Fibroblast of lung (primary cell): Measurements from ENCODE around the gene ZNF654. TPM values are rescaled to one million over a fixed set of nuclear protein-coding genes. Genes with fewer than 3 reads are reported as not detected.

Experiments used
- DNase-seq, 2 donors: peaks; one replicate each; pipeline versions ENCODE4 v3.0.0 to v3.0.0-alpha.2; 2010; ENCODE audit warnings: low read depth in 2 of 2
- H2AFZ ChIP-seq: 2 replicates; pipeline ENCODE4 v1.5.1; 2012; ENCODE audit warnings: low read length, control low read depth, inconsistent platforms
- H3K27ac ChIP-seq: 2 replicates; pipeline ENCODE4 v1.5.1; 2011; ENCODE audit warnings: low read length, control low read depth; ENCODE audit not compliant: insufficient read depth
- H3K27me3 ChIP-seq: 2 replicates; pipeline ENCODE4 v1.5.1; 2011; ENCODE audit warnings: mild to moderate bottlenecking, low read length; ENCODE audit not compliant: control insufficient read depth, insufficient read depth
- H3K36me3 ChIP-seq: 2 replicates; pipeline ENCODE4 v1.5.1; 2011; ENCODE audit warnings: low read length; ENCODE audit not compliant: control insufficient read depth, insufficient read depth
- H3K4me1 ChIP-seq: 2 replicates; pipeline ENCODE4 v1.5.1; 2011; ENCODE audit warnings: low read length; ENCODE audit not compliant: control insufficient read depth, insufficient read depth; ENCODE audit errors: extremely low read depth
- H3K4me2 ChIP-seq: 2 replicates; pipeline ENCODE4 v1.5.1; 2011; ENCODE audit warnings: low read length, control low read depth; ENCODE audit not compliant: insufficient read depth; ENCODE audit errors: extremely low read depth
- H3K4me3 ChIP-seq, 4 experiments: fragments of 200-600 bp in 1 of 4; sonication (generic) in 1 of 4; replicated peaks in 1 of 4; 2 replicates each; pipeline ENCODE4 v1.5.1; 2011 to 2016; ENCODE audit warnings: low read length in 4 of 4, low read depth in 3 of 4, mild to moderate bottlenecking in 3 of 4, control low read depth in 2 of 4, inconsistent platforms in 1 of 4, mixed read lengths in 1 of 4; ENCODE audit not compliant: insufficient read depth in 1 of 4; ENCODE audit errors: control extremely low read depth in 1 of 4
- H3K79me2 ChIP-seq: 2 replicates; pipeline ENCODE4 v1.5.1; 2012; ENCODE audit warnings: mild to moderate bottlenecking, low read length, inconsistent platforms; ENCODE audit not compliant: control insufficient read depth, insufficient read depth
- H3K9ac ChIP-seq: 2 replicates; pipeline ENCODE4 v1.5.1; 2011; ENCODE audit warnings: mild to moderate bottlenecking, low read length, control low read depth; ENCODE audit not compliant: insufficient read depth
- H3K9me3 ChIP-seq: 2 replicates; pipeline ENCODE4 v1.5.1; 2012; ENCODE audit warnings: low read depth, low read length; ENCODE audit not compliant: control insufficient read depth, insufficient read depth
- H4K20me1 ChIP-seq: 2 replicates; pipeline ENCODE4 v1.5.1; 2011; ENCODE audit warnings: low read length; ENCODE audit not compliant: control insufficient read depth, insufficient read depth; ENCODE audit errors: extremely low read depth
- EZH2 ChIP-seq: IDR thresholded peaks from 2 replicates; pipeline ENCODE4 v1.5.1; 2012; ENCODE audit warnings: low read length, control low read depth, mild to moderate bottlenecking; ENCODE audit errors: missing control alignments
- polyA plus RNA-seq, 2 donors: library from polyadenylated mRNA; depleted of rRNA in 1 of 2; stranded (reverse) in 1 of 2; unstranded in 1 of 2; fragments of >200 nt; gene quantifications; 2 replicates each; pipeline ENCODE4 v1.2.1, GENCODE V29; 2011 to 2012; ENCODE audit warnings: missing spikeins in 1 of 2
- total RNA-seq: library from RNA; depleted of rRNA; stranded (reverse); fragments of >200 nt; gene quantifications from 2 replicates; pipeline ENCODE4 v1.2.1, GENCODE V29; 2014
- TF ChIP-seq, protein P1 (sequence below), 2 donors: IDR thresholded peaks in 1 of 2; conservative IDR thresholded peaks in 1 of 2; 1 replicate in 1 of 2; 2 replicates in 1 of 2; pipeline ENCODE4 v1.5.1; 2011 to 2012; ENCODE audit warnings: low read length in 2 of 2, control low read depth in 1 of 2, inconsistent platforms in 1 of 2, low read depth in 1 of 2, mild to moderate bottlenecking in 1 of 2

Gene ZNF654
- total and polyA plus RNA-seq, 2 donors (not counting 1 experiment from before 2014, with no cell fraction given): 6.5 to 16.3 TPM

DNA sequence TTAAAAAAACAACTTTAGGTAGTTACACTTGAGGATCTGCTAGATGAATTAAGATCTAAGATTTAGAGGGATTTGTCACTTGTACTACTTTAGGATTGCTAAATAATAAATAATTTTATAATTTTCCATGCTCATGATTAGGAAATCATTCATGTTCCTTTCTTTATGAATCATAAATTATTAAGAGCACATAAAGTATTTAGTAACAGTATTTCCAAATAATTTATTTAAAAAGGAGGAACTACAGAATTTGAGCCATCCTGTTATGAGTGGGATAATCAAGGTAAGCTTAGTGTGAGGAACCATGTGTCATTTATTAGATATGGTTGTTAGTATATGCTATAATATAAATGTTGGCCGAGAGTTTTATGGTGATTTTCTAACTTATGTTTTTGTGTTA lies 53.2 kb downstream of the ZNF654 start:
- Histone ChIP-seq H3K27ac (no peak overlapping the region), H2AFZ (no peak overlapping the region), H3K27me3 (no peaks in the 10 kb centered on the region), H3K4me2 (no peak overlapping the region), H3K9me3 (no peaks in the 10 kb centered on the region), H3K4me3 (no peak overlapping the region), H3K9ac (no peak overlapping the region), H3K4me1 (no peaks in the 10 kb centered on the region), H3K79me2 (no peaks in the 10 kb centered on the region), H3K36me3 (no peaks in the 10 kb centered on the region), H4K20me1 (no peaks in the 10 kb centered on the region)
- TF ChIP-seq EZH2: no peak
- TF ChIP-seq, protein P1, sequence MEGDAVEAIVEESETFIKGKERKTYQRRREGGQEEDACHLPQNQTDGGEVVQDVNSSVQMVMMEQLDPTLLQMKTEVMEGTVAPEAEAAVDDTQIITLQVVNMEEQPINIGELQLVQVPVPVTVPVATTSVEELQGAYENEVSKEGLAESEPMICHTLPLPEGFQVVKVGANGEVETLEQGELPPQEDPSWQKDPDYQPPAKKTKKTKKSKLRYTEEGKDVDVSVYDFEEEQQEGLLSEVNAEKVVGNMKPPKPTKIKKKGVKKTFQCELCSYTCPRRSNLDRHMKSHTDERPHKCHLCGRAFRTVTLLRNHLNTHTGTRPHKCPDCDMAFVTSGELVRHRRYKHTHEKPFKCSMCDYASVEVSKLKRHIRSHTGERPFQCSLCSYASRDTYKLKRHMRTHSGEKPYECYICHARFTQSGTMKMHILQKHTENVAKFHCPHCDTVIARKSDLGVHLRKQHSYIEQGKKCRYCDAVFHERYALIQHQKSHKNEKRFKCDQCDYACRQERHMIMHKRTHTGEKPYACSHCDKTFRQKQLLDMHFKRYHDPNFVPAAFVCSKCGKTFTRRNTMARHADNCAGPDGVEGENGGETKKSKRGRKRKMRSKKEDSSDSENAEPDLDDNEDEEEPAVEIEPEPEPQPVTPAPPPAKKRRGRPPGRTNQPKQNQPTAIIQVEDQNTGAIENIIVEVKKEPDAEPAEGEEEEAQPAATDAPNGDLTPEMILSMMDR (conservative IDR thresholded peaks at IDR 0.05 in 1 of 2, IDR thresholded peaks at IDR 0.05 in 1 of 2; ENCODE audit: low read depth in 1 of 2, low read length in 2 of 2): no peak
- no peak for DNase-seq

DNA sequence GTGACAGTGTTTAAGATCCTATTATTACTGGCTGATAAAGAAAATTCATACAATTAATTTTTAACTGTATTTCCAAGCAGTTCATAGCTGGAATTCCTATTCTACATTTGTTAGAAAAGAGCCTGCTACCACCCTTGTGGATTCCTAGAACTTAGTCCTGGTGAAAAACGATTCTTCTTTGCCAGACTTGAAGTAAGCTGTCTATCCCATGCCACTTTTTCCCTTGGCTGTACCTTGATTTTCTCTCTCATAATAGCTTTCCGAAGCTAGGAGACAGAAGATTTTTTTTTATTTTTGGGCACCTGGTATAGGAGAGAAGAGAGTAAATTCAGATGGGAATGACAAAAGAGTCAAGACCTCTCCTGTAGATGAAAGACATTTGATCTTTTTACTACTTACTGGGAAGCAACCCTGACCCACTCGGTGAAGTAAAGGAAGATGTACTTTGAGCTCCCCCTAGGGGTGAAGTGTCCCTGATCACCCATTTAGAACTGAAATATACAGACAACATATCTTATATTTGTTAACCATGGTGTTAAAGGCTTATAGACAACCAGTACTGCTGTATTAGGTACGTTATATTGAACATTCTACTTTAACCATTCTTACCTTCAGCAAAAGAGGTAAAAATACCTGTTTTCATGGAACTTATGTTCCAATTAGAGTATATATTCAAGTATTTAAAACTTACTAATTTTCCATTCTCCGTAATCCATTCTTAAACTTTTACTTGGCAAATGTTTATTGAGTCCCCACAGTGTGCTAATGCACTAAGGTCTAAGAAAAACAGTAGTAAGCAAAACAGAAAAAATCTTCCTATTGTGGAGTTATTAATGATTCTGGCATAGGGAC lies 54.5 kb downstream of the ZNF654 start:
- no peaks in the 10 kb centered on the region for H4K20me1 ChIP-seq
- H3K4me2 ChIP-seq: no peak overlapping the region
- H3K4me3 ChIP-seq: no peak overlapping the region
- H3K36me3 ChIP-seq: no peaks in the 10 kb centered on the region
- H3K9ac ChIP-seq: no peak overlapping the region
- H3K9me3 ChIP-seq: no peaks in the 10 kb centered on the region
- no peak overlapping the region for H3K27ac ChIP-seq
- no peaks in the 10 kb centered on the region for H3K27me3 ChIP-seq
- no peaks in the 10 kb centered on the region for H3K4me1 ChIP-seq
- no peak overlapping the region for H2AFZ ChIP-seq
- DNase-seq: peak; percentile 52 to 80
- H3K79me2 ChIP-seq: no peaks in the 10 kb centered on the region
- TF ChIP-seq, protein P1 (conservative IDR thresholded peaks at IDR 0.05 in 1 of 2, IDR thresholded peaks at IDR 0.05 in 1 of 2; ENCODE audit: low read depth in 1 of 2, low read length in 2 of 2): peak; percentile 73 to 76
- TF ChIP-seq EZH2: no peak

DNA sequence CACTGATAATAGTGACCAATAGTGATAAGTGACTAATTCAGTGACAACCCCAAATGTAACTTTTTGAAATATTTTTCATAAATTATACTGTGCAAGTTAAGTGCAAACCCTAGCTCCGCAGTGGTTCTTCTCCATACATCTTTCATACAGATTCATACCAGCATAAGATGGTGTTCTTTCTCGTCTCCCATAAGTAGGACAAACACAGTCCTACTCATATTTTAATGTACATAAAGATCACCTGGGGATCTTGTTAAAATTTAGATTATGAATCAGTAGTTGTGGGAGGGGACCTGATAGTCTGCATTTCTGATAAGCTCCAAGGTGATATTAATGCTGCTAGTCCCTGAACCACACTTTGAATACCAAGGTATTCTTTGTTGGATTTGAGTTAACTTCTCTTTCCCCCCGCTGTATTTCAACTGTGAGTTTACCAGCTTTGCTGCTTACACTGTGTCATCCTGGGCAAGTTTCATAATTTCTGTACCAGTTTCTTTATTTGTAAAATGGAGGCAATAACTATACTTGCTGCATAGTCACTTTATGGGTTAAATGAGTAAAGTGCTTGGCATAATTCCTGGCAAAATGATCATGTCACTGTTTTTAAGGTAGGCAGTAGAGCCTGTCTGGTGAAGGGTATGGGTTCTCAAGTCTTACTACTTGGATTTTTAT lies 56.0 kb downstream of the ZNF654 start:
- H3K36me3 ChIP-seq: no peaks in the 10 kb centered on the region
- no peaks in the 10 kb centered on the region for H3K27me3 ChIP-seq
- no peak overlapping the region for H3K27ac ChIP-seq
- no peak for DNase-seq
- no peaks in the 10 kb centered on the region for H3K9me3 ChIP-seq
- no peak overlapping the region for H2AFZ ChIP-seq
- H3K79me2 ChIP-seq: no peaks in the 10 kb centered on the region
- no peak overlapping the region for H3K4me2 ChIP-seq
- H3K9ac ChIP-seq: no peak overlapping the region
- no peaks in the 10 kb centered on the region for H3K4me1 ChIP-seq
- TF ChIP-seq EZH2: no peak
- TF ChIP-seq, protein P1 (conservative IDR thresholded peaks at IDR 0.05 in 1 of 2, IDR thresholded peaks at IDR 0.05 in 1 of 2; ENCODE audit: low read depth in 1 of 2, low read length in 2 of 2): no peak
- H3K4me3 ChIP-seq: no peak overlapping the region
- no peaks in the 10 kb centered on the region for H4K20me1 ChIP-seq
